HCT116 (cell line): ENCODE data around the gene SULT1C4. TPM values are rescaled to one million over a fixed set of nuclear protein-coding genes. Genes with fewer than 3 reads are reported as not detected.

Experiments used
- ATAC-seq: fragments of 200-7000 bp; cut with Tn5 transposase; 2 replicates; pipeline ENCODE4 v1.9.1; 2020; ENCODE audit warnings: mild to moderate bottlenecking, moderate library complexity
- BruUV-seq: library from RNA; stranded (reverse); fragments of 400-500 nt; replicated peaks from 2 replicates; lab custom pipeline; 2021; lab: Mats Ljungman, UMichigan
- CTCF ChIA-PET: fragments of 300-600 bp; sonication (Branson Sonifier 250); formaldehyde crosslinking; loops from one replicate; lab custom pipeline; 2021; ENCODE audit warnings: antibody characterized with exemption; lab: Charles Lee
- POLR2A ChIA-PET: fragments of 300-600, 350-600 bp; sonication (Branson Sonifier 250); formaldehyde crosslinking; loops from one replicate; lab custom pipeline; 2021; ENCODE audit warnings: antibody characterized with exemption; lab: Charles Lee
- RAD21 ChIA-PET, 2 experiments: fragments of 300-600 bp; sonication (Branson Sonifier 250); formaldehyde crosslinking; loops; one replicate each; lab custom pipeline; 2023; ENCODE audit warnings: low total read pairs in 2 of 2; ENCODE audit not compliant: uncharacterized antibody in 2 of 2, unreplicated experiment in 2 of 2, low non-redundant PET in 1 of 2; lab: Charles Lee
- DNase-seq: peaks from one replicate; pipeline ENCODE4 v3.0.0-alpha.2; 2010; ENCODE audit warnings: low read depth, low spot score
- H2AFZ ChIP-seq: fragments of 200-600 bp; shearing (Covaris generic), sonication (generic); 2 replicates; pipeline ENCODE4 v1.6.1; 2017; ENCODE audit warnings: low read depth, mixed run types, mixed read lengths, antibody characterized with exemption, low read length; ENCODE audit not compliant: poor library complexity, severe bottlenecking
- H3K27ac ChIP-seq: 2 replicates; pipeline ENCODE4 v1.5.1; 2012; ENCODE audit warnings: low read depth, low read length
- H3K27me3 ChIP-seq: fragments of 200-600 bp; sonication (generic); 2 replicates; pipeline ENCODE4 v1.6.1; 2016; ENCODE audit warnings: mixed run types, low read length, mixed read lengths; ENCODE audit not compliant: insufficient read depth
- H3K36me3 ChIP-seq, 2 experiments: fragments of 200-500 bp in 1 of 2; fragments of 200-600 bp in 1 of 2; sonication (Bioruptor generic) in 1 of 2; sonication (generic) in 1 of 2; 2 replicates each; pipeline versions ENCODE4 v1.5.1 to v1.6.1; 2014 to 2016; ENCODE audit warnings: low read length in 2 of 2, inconsistent platforms in 1 of 2, mixed read lengths in 1 of 2, mixed run types in 1 of 2; ENCODE audit not compliant: insufficient read depth in 2 of 2, control insufficient read depth in 1 of 2
- H3K4me1 ChIP-seq, 2 experiments: fragments of 200-600 bp in 1 of 2; sonication (generic) in 1 of 2; 2 replicates each; pipeline versions ENCODE4 v1.5.1 to v1.6.1; 2012 to 2017; ENCODE audit warnings: low read length in 2 of 2, inconsistent platforms in 1 of 2, mild to moderate bottlenecking in 1 of 2, mixed read lengths in 1 of 2, mixed run types in 1 of 2, moderate library complexity in 1 of 2; ENCODE audit not compliant: insufficient read depth in 2 of 2, control insufficient read depth in 1 of 2
- H3K4me2 ChIP-seq: fragments of 200-600 bp; sonication (generic); 2 replicates; pipeline ENCODE4 v1.6.1; 2017; ENCODE audit warnings: mixed run types, low read length, mixed read lengths
- H3K4me3 ChIP-seq, 2 experiments: fragments of 200-600 bp in 1 of 2; sonication (generic) in 1 of 2; replicated peaks in 1 of 2; 2 replicates each; pipeline ENCODE4 v1.5.1; 2011 to 2016; ENCODE audit warnings: low read length in 2 of 2, control low read depth in 1 of 2, low read depth in 1 of 2, mild to moderate bottlenecking in 1 of 2, mixed read lengths in 1 of 2, mixed run types in 1 of 2
- H3K79me2 ChIP-seq: fragments of 200-600 bp; sonication (generic); 2 replicates; pipeline ENCODE4 v1.6.1; 2017; ENCODE audit warnings: mild to moderate bottlenecking, mixed run types, low read length, moderate library complexity, mixed read lengths; ENCODE audit not compliant: insufficient read depth
- H3K9ac ChIP-seq: fragments of 200-600 bp; sonication (generic); 2 replicates; pipeline ENCODE4 v1.6.1; 2016; ENCODE audit warnings: low read length, mixed read lengths
- H3K9me2 ChIP-seq: fragments of 200-600 bp; sonication (generic), shearing (Covaris generic); 2 replicates; pipeline ENCODE4 v1.6.1; 2017; ENCODE audit warnings: mixed run types, mild to moderate bottlenecking, moderate library complexity; ENCODE audit not compliant: insufficient read depth
- H3K9me3 ChIP-seq, 2 experiments: fragments of 200-500 bp in 1 of 2; fragments of 200-600 bp in 1 of 2; sonication (Bioruptor generic) in 1 of 2; sonication (generic) in 1 of 2; 2 replicates each; pipeline ENCODE4 v1.6.1; 2014 to 2017; ENCODE audit warnings: low read length in 2 of 2, mixed read lengths in 2 of 2, inconsistent platforms in 1 of 2, low read depth in 1 of 2, mild to moderate bottlenecking in 1 of 2, mixed run types in 1 of 2, moderate library complexity in 1 of 2; ENCODE audit not compliant: control insufficient read depth in 1 of 2, insufficient read depth in 1 of 2
- H4K20me1 ChIP-seq: fragments of 200-600 bp; sonication (generic), shearing (Covaris generic); 2 replicates; pipeline ENCODE4 v1.6.1; 2017; ENCODE audit warnings: mixed run types, mild to moderate bottlenecking, moderate library complexity; ENCODE audit not compliant: insufficient read depth
- CBX3 ChIP-seq: IDR thresholded peaks from 2 replicates; pipeline ENCODE4 v1.6.1; 2012; ENCODE audit warnings: low read depth
- CTCF ChIP-seq, 3 experiments: fragments of 200-600 bp in 1 of 3; sonication (generic) in 1 of 3; IDR thresholded peaks in 2 of 3; conservative IDR thresholded peaks in 1 of 3; 2 replicates each; pipeline ENCODE4 v1.5.1; 2012 to 2017; ENCODE audit warnings: low read depth in 2 of 3, low read length in 2 of 3, antibody characterized with exemption in 1 of 3, borderline replicate concordance in 1 of 3, control low read depth in 1 of 3, mild to moderate bottlenecking in 1 of 3, mixed read lengths in 1 of 3, mixed run types in 1 of 3, moderate library complexity in 1 of 3; ENCODE audit not compliant: insufficient read depth in 1 of 3
- EGR1 ChIP-seq: IDR thresholded peaks from 2 replicates; pipeline ENCODE4 v1.6.1; 2012; ENCODE audit warnings: low read depth
- ELF1 ChIP-seq: IDR thresholded peaks from 2 replicates; pipeline ENCODE4 v1.6.1; 2012; ENCODE audit warnings: low read depth, borderline replicate concordance
- EZH2 ChIP-seq: fragments of 200-600 bp; sonication (generic); IDR thresholded peaks from 2 replicates; pipeline ENCODE4 v1.6.1; 2017; ENCODE audit warnings: antibody characterized with exemption, mixed run types
- EZH2phosphoT487 ChIP-seq: fragments of 200-600 bp; IDR thresholded peaks from 2 replicates; pipeline ENCODE4 v1.6.1; 2018; ENCODE audit warnings: antibody characterized with exemption, borderline replicate concordance
- JUND ChIP-seq: IDR thresholded peaks from 2 replicates; pipeline ENCODE4 v1.6.1; 2012
- POLR2A ChIP-seq: IDR thresholded peaks from 2 replicates; pipeline ENCODE4 v1.7.0; 2011; ENCODE audit warnings: borderline replicate concordance; ENCODE audit not compliant: insufficient read depth, insufficient read length; ENCODE audit errors: extremely low read depth
- RAD21 ChIP-seq: IDR thresholded peaks from 2 replicates; pipeline ENCODE4 v1.6.1; 2012; ENCODE audit warnings: low read depth, mild to moderate bottlenecking
- SIN3A ChIP-seq: IDR thresholded peaks from 2 replicates; pipeline ENCODE4 v1.6.1; 2012; ENCODE audit warnings: low read depth
- SRF ChIP-seq: IDR thresholded peaks from 2 replicates; pipeline ENCODE4 v1.6.1; 2012; ENCODE audit warnings: low read depth
- TCF7L2 ChIP-seq: IDR thresholded peaks from 2 replicates; pipeline ENCODE4 v1.7.0; 2011; ENCODE audit warnings: borderline replicate concordance, inconsistent platforms; ENCODE audit not compliant: insufficient read depth, insufficient read length; ENCODE audit errors: extremely low read depth
- YY1 ChIP-seq: IDR thresholded peaks from 2 replicates; pipeline ENCODE4 v1.6.1; 2011; ENCODE audit warnings: low read length, low read depth, moderate library complexity, mild to moderate bottlenecking; ENCODE audit not compliant: insufficient replicate concordance; ENCODE audit errors: extremely low read depth
- ZBTB33 ChIP-seq: IDR thresholded peaks from 2 replicates; pipeline ENCODE4 v1.6.1; 2011; ENCODE audit warnings: mild to moderate bottlenecking, low read length, moderate library complexity; ENCODE audit not compliant: insufficient replicate concordance; ENCODE audit errors: extremely low read depth
- ZNF274 ChIP-seq: fragments of 200-500 bp; sonication (Bioruptor generic); IDR thresholded peaks from 2 replicates; pipeline ENCODE4 v1.6.1; 2014; ENCODE audit warnings: mild to moderate bottlenecking, low read depth, low read length, inconsistent platforms
- intact Hi-C: fragments of 100-400 bp; cut with micrococcal nuclease; formaldehyde crosslinking; loops from 2 replicates; pipeline ENCODE4 v1.10.0; 2022
- total RNA-seq: library from RNA; stranded (reverse); gene quantifications from one replicate; pipeline ENCODE4 v1.2.1, GENCODE V29; 2021; ENCODE audit not compliant: unreplicated experiment

The SULT1C4 gene
- total RNA-seq, 1 experiment from 2014 or later: not detected

GRCh38 chr2:108407864-108408729, 30.3 kb downstream of the SULT1C4 start:
- Histone ChIP-seq H3K27me3 (no peaks in the 10 kb centered on the region), H3K4me1 (peaks cover 0 to 3% of the 10 kb centered on the region in 2 experiments; a peak in 2 of 4 replicates), H3K4me2 (no peak overlapping the region), H3K27ac (no peak overlapping the region), H3K4me3 (no peak overlapping the region), H3K79me2 (no peaks in the 10 kb centered on the region), H3K9ac (no peak overlapping the region), H4K20me1 (no peaks in the 10 kb centered on the region)
- ChIA-PET POLR2A (no interaction called here), CTCF (no interaction called here)
- intact Hi-C loops: no loop called here
- BruUV-seq: no TSS peak
- TF ChIP-seq RAD21 (no peak), ELF1 (no peak), TCF7L2 (no peak), POLR2A (no peak), CBX3 (no peak), ZNF274 (no peak), SIN3A (no peak), JUND (no peak), YY1 (no peak), ZBTB33 (no peak), EGR1 (no peak), SRF (no peak), EZH2 (no peak), CTCF (IDR thresholded peaks at IDR 0.05 in 2 of 3, conservative IDR thresholded peaks at IDR 0.05 in 1 of 3; ENCODE audit: borderline replicate concordance in 1 of 3, insufficient read depth in 1 of 3, low read depth in 2 of 3, low read length in 2 of 3) (no peak), EZH2phosphoT487 (no peak)
- TF ChIP-seq, all 23 proteins: peak for 0
- DNase-seq (no peak), ATAC-seq (no peak)
- RAD21 ChIA-PET: no interaction called here
- Histone ChIP-seq H3K9me3 (peaks cover 5 to 8% of the 10 kb centered on the region in 2 experiments; a peak in 2 of 4 replicates), H3K9me2 (no peaks in the 10 kb centered on the region), H3K36me3 (no peaks in the 10 kb centered on the region), H2AFZ (no peak overlapping the region)
